ENCODE measurements around the gene GARIN5A. TPM values are rescaled to one million over a fixed set of nuclear protein-coding genes. Genes with fewer than 3 reads are reported as not detected.

Gene GARIN5A
- total and polyA plus RNA-seq, 2 experiments from 2014 or later = 13.3 to 25.0 TPM

DNA sequence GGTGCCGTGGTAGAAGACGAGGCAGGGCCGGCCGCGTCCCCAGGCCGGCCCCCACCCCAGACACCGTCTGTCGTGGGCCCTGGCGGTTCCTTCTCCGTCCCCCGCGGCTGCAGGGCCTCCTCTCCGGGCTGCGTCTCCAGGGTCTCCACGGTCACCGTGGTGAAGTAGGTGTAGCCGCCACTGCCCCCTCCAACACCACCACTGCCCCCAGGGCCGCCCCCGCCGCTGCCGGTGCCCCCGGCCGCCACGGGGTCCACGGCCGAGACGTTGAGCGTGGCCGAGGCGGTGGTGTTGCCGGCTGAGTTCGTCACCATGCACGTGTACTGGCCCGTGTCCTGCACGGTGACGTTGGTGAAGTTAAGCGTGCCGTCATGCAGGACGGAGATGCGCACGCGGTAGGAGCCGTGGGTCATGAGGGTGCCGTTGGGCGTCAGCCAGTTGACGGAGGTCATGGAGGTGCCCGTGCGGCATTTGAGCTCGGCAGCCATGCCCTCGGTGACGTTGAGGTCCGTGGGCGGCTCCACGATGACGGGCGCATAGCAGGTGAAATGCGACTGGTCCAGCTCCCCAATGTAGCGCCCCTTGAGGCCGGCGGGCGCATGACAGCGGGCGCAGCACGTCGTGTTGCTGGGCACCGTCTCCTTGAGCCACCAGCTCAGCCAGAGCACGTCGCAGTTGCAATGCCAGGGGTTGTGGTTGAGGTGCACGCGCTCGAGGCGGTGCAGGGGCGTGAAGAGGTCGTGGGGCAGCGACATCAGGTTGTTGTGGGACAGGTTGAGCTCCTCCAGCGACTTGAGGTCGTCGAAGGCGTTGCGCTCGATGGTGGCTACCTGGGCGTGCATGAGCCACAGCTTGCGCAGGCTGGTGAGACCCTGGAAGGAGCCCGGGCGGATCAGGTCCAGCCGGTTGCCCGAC is 41.7 kb upstream of the GARIN5A start:
- Mint-ChIP-seq H3K27me3 (ENCODE audit: insufficient read depth, low read depth, poor library complexity) (peaks cover 8% of the 10 kb centered on the region), H3K9me3 (peaks cover 89% of the 10 kb centered on the region), H3K36me3 (ENCODE audit: low read depth) (peaks cover 28% of the 10 kb centered on the region; the same call in 2 of the 3 replicates), H3K27ac (no peak overlapping the region), H3K4me1 (no peaks in the 10 kb centered on the region), H3K4me3 (no peak overlapping the region)
- Histone ChIP-seq H3K36me3 (ENCODE audit: insufficient read depth) (no peaks in the 10 kb centered on the region), H3K4me3 (no peak overlapping the region), H3K27ac (ENCODE audit: low read depth) (no peak overlapping the region), H3K4me2 (no peak overlapping the region), H3F3A (replicated peaks; ENCODE audit: low read depth) (no peaks in the 10 kb centered on the region), H4K20me1 (replicated peaks; ENCODE audit: insufficient read depth) (no peaks in the 10 kb centered on the region), H3K9me2 (ENCODE audit: insufficient read depth) (no peaks in the 10 kb centered on the region), H3K79me2 (replicated peaks; ENCODE audit: insufficient read depth) (no peaks in the 10 kb centered on the region), H2AFZ (no peak overlapping the region), H3K27me3 (ENCODE audit: insufficient read depth) (peaks cover 12% of the 10 kb centered on the region), H3K4me1 (ENCODE audit: insufficient read depth) (peaks cover 6% of the 10 kb centered on the region; the same call in 1 of the 2 replicates)
- no peak for ATAC-seq
- TF ChIP-seq, protein P1, sequence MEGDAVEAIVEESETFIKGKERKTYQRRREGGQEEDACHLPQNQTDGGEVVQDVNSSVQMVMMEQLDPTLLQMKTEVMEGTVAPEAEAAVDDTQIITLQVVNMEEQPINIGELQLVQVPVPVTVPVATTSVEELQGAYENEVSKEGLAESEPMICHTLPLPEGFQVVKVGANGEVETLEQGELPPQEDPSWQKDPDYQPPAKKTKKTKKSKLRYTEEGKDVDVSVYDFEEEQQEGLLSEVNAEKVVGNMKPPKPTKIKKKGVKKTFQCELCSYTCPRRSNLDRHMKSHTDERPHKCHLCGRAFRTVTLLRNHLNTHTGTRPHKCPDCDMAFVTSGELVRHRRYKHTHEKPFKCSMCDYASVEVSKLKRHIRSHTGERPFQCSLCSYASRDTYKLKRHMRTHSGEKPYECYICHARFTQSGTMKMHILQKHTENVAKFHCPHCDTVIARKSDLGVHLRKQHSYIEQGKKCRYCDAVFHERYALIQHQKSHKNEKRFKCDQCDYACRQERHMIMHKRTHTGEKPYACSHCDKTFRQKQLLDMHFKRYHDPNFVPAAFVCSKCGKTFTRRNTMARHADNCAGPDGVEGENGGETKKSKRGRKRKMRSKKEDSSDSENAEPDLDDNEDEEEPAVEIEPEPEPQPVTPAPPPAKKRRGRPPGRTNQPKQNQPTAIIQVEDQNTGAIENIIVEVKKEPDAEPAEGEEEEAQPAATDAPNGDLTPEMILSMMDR (conservative IDR thresholded peaks at IDR 0.05; ENCODE audit: low read depth in 2 of 2) = peak; percentile 61 to 77
- no peak for TF ChIP-seq ZNF114 (CRISPR knock-in tag; IDR thresholded peaks at IDR 0.05)
- peak; percentile 74 for DNase-seq (ENCODE audit: low spot score)

DNA sequence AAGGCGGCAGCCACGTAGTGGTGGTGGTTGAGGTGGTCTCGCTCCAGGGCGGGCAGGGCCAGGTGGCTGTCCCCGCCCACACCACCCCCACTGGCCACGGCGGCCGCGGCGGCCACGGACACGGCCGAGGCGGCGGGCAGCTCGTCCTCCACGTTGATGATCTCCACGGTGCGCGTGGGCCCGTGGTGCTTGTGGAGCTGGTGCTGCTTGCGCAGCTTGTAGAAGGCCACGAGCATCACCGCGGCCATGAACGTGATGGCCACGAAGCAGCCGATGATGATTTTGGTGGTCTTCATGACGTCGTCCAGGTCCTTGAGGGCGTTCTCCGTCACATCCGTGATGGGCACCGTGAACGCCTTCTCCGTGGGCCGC is 41.0 kb upstream of the GARIN5A start:
- peaks cover 24% of the 10 kb centered on the region; the same call in 2 of the 3 replicates for H3K36me3 Mint-ChIP-seq (ENCODE audit: low read depth)
- no peak overlapping the region for H3K27ac Mint-ChIP-seq
- peaks cover 11% of the 10 kb centered on the region for H3K27me3 Mint-ChIP-seq (ENCODE audit: insufficient read depth, low read depth, poor library complexity)
- Histone ChIP-seq H3K4me2 (no peak overlapping the region), H3F3A (replicated peaks; ENCODE audit: low read depth) (no peaks in the 10 kb centered on the region), H3K79me2 (replicated peaks; ENCODE audit: insufficient read depth) (no peaks in the 10 kb centered on the region), H3K27me3 (ENCODE audit: insufficient read depth) (peaks cover 12% of the 10 kb centered on the region), H4K20me1 (replicated peaks; ENCODE audit: insufficient read depth) (no peaks in the 10 kb centered on the region), H3K4me1 (ENCODE audit: insufficient read depth) (peaks cover 6% of the 10 kb centered on the region; the same call in 1 of the 2 replicates), H2AFZ (no peak overlapping the region), H3K9me2 (ENCODE audit: insufficient read depth) (no peaks in the 10 kb centered on the region), H3K27ac (ENCODE audit: low read depth) (no peak overlapping the region), H3K36me3 (ENCODE audit: insufficient read depth) (no peaks in the 10 kb centered on the region), H3K4me3 (no peak overlapping the region)
- H3K4me1 Mint-ChIP-seq = no peaks in the 10 kb centered on the region
- peaks cover 89% of the 10 kb centered on the region for H3K9me3 Mint-ChIP-seq
- H3K4me3 Mint-ChIP-seq = no peak overlapping the region
- ATAC-seq (no peak), DNase-seq (ENCODE audit: low spot score) (no peak)
- TF ChIP-seq ZNF114 (CRISPR knock-in tag; IDR thresholded peaks at IDR 0.05) (no peak), ETS1 (IDR thresholded peaks at IDR 0.05) (no peak), EZH2 (IDR thresholded peaks at IDR 0.05; ENCODE audit: low read depth, unreplicated experiment) (no peak), STAT1 (IDR thresholded peaks at IDR 0.05; ENCODE audit: unreplicated experiment) (no peak), ZNF331 (CRISPR knock-in tag; IDR thresholded peaks at IDR 0.05; ENCODE audit: low read depth) (no peak), JUNB (IDR thresholded peaks at IDR 0.05; ENCODE audit: unreplicated experiment) (no peak), EZH2phosphoT487 (IDR thresholded peaks at IDR 0.05; ENCODE audit: unreplicated experiment) (no peak), NANOG (IDR thresholded peaks at IDR 0.05; ENCODE audit: borderline replicate concordance) (no peak), POLR2AphosphoS5 (IDR thresholded peaks at IDR 0.05; ENCODE audit: low read depth) (no peak)
- TF ChIP-seq, protein P1 (conservative IDR thresholded peaks at IDR 0.05; ENCODE audit: low read depth in 2 of 2) = no peak
